Measurements from ENCODE around the gene ENAH. TPM values are rescaled to one million over a fixed set of nuclear protein-coding genes. Genes with fewer than 3 reads are reported as not detected.
A peak's percentile ranks its signal among the peaks of the same experiment; 100 is the strongest.

Gene ENAH
- total RNA-seq, 1 experiment from 2014 or later, result 285 TPM

DNA sequence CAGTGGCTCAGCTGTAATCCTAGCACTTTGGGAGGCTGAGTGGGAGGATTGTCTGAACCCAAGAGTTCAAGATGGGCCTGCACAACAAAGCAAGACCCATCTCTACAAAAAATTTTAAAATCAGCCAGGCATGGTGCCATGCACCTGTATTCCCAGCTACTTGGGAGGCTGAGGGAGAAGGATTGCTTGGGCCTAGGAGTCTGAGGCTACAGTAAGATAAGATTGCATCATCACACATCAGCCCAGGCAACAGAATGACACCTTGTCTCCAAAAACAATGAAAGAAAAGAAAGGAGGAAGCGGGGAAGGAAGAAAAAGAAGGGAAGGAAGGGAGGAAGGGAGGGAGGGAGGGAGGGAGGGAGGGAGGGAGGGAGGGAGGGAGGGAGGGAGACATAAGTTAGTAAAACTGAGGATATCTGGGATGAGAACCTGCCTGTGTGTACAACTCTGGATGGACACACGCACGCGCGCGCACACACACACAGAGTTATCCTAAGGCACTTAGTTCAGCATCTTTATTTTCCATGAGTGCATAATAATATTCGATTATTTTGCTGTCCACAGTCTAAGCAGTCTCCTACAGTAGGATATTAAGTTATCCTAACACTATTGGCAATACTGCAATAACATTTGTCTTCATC lies 132.2 kb downstream of the ENAH start:
- no peak overlapping the region for H2BK5ac ChIP-seq (ENCODE audit: insufficient read length, low read length)
- H3K79me2 ChIP-seq (ENCODE audit: insufficient read depth, low read length), result no peaks in the 10 kb centered on the region; the same call in 1 of the 2 replicates
- H3K27me3 ChIP-seq (ENCODE audit: insufficient read depth, low read length), result no peaks in the 10 kb centered on the region
- no peak overlapping the region for H4K8ac ChIP-seq (replicated peaks; ENCODE audit: insufficient read length, low read depth, low read length)
- Mint-ChIP-seq H3K36me3 (ENCODE audit: insufficient read depth in 1 of 3, low read depth in 3 of 3) (peaks cover 19 to 34% (median 34%) of the 10 kb centered on the region in 3 experiments), H3K27me3 (ENCODE audit: low read depth) (no peaks in the 10 kb centered on the region), H3K4me3 (no peak overlapping the region; a peak in 1 of 5 replicates), H3K27ac (peak overlapping the region; percentile 44 to 92 (median 71); a peak in 4 of 7 replicates), H3K4me1 (peaks cover 38 to 40% of the 10 kb centered on the region in 2 experiments), H3K9me3 (peaks cover 0 to 4% of the 10 kb centered on the region in 2 experiments; a peak in 2 of 5 replicates)
- H4K91ac ChIP-seq (ENCODE audit: insufficient read length, low read depth, low read length), result no peak overlapping the region
- H2BK15ac ChIP-seq (ENCODE audit: low read depth, low read length), result no peak overlapping the region
- H3K4me1 ChIP-seq (ENCODE audit: insufficient read depth, low read length), result peaks cover 4% of the 10 kb centered on the region; the same call in 1 of the 2 replicates
- no peak overlapping the region for H4K5ac ChIP-seq (ENCODE audit: insufficient read length, low read depth, low read length)
- H2AK5ac ChIP-seq (ENCODE audit: insufficient read length, low read length), result no peak overlapping the region
- DNase-seq, result no peak
- TF ChIP-seq, protein P1, sequence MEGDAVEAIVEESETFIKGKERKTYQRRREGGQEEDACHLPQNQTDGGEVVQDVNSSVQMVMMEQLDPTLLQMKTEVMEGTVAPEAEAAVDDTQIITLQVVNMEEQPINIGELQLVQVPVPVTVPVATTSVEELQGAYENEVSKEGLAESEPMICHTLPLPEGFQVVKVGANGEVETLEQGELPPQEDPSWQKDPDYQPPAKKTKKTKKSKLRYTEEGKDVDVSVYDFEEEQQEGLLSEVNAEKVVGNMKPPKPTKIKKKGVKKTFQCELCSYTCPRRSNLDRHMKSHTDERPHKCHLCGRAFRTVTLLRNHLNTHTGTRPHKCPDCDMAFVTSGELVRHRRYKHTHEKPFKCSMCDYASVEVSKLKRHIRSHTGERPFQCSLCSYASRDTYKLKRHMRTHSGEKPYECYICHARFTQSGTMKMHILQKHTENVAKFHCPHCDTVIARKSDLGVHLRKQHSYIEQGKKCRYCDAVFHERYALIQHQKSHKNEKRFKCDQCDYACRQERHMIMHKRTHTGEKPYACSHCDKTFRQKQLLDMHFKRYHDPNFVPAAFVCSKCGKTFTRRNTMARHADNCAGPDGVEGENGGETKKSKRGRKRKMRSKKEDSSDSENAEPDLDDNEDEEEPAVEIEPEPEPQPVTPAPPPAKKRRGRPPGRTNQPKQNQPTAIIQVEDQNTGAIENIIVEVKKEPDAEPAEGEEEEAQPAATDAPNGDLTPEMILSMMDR (conservative IDR thresholded peaks at IDR 0.05), result no peak
- no peak overlapping the region for H3K18ac ChIP-seq (ENCODE audit: insufficient read length, low read depth, low read length)
- no CpG with 5 or more reads among the region's 7 CpGs for WGBS (ENCODE audit: extremely low coverage, insufficient read length, low lambda C conversion rate)
- H3K9me3 ChIP-seq (ENCODE audit: control insufficient read depth, low read depth, low read length), result no peaks in the 10 kb centered on the region
- H4K20me1 ChIP-seq (ENCODE audit: control insufficient read depth, insufficient read depth, insufficient read length), result no peaks in the 10 kb centered on the region
- H2BK20ac ChIP-seq (ENCODE audit: low read depth, low read length, poor library complexity, severe bottlenecking), result no peak overlapping the region
- H2BK120ac ChIP-seq (ENCODE audit: low read depth, low read length, poor library complexity, severe bottlenecking), result no peak overlapping the region
- no peak overlapping the region for H3K27ac ChIP-seq (ENCODE audit: insufficient read length, low read depth, low read length)
- H3K23me2 ChIP-seq (ENCODE audit: insufficient read length, low read depth, low read length, poor library complexity, severe bottlenecking), result no peaks in the 10 kb centered on the region
- no peak overlapping the region for H2AFZ ChIP-seq (ENCODE audit: low read length)
- H3K79me1 ChIP-seq (ENCODE audit: insufficient read depth, low read depth, low read length, poor library complexity, severe bottlenecking), result peaks cover 2% of the 10 kb centered on the region
- H3T11ph ChIP-seq (ENCODE audit: low read length), result no peak overlapping the region
- no peak overlapping the region for H3K14ac ChIP-seq (ENCODE audit: insufficient read depth, low read length)
- no peak overlapping the region for H3K56ac ChIP-seq (ENCODE audit: insufficient read length, low read depth, low read length)
- no peak overlapping the region for H3K9ac ChIP-seq (ENCODE audit: extremely low read depth, insufficient read length, low read length)
- no peak overlapping the region for H3K4me2 ChIP-seq (ENCODE audit: insufficient read depth, insufficient read length, low read length)
- no peak overlapping the region for H3K4ac ChIP-seq (ENCODE audit: low read depth, low read length)
- no peak overlapping the region for H2BK12ac ChIP-seq (ENCODE audit: insufficient read length, low read depth, low read length)
- no peak overlapping the region for H3K23ac ChIP-seq (ENCODE audit: insufficient read length, low read depth, low read length)
